Pulmonary artery endothelial cell (primary cell): ENCODE measurements around the gene ARFGAP3. TPM values are rescaled to one million over a fixed set of nuclear protein-coding genes. Genes with fewer than 3 reads are reported as not detected.

ENCODE experiments used
- DNase-seq: peaks from one replicate; pipeline ENCODE4 v3.0.0-alpha.2; 2011; ENCODE audit warnings: low read depth, low spot score
- total RNA-seq: library from RNA; depleted of rRNA; stranded (reverse); fragments of >200 nt; gene quantifications from 2 replicates; pipeline ENCODE4 v1.2.3, GENCODE V29; 2014

ARFGAP3 gene
- total RNA-seq, 1 donor from 2014 or later = 59.6 TPM

DNA sequence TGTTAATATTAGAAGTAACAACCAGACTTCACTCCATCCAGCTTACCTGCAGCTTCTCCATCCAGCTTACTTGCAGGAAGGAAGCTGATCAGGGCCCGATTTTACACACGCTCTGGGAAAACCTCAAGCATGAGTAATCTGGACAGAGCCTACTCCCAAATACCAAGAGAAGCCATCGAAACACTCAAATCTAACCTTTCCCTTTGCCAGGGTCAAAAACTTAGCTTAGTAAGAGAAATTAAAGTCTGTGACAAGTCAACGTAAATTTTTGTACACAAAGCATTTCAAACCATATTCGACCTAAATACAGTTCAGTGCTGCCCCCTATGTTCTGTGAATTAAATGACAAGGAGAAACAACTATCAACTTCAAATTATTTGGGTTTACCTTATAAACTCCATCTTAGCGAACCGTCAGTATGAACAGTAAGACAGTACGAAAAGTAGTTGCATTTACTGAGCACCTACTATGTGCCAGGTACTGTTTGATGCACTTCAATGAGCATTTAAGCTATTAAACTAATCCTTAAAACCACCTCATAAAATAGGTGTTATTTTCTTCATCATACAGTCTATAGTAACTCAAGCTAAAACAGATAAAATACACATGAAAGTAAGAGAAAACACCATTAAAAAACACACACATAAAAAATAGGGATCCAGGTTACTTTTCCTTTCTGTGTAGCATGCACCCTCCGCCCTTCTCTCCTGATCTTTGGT, 36.9 kb downstream of the ARFGAP3 start:
- DNase-seq = no peak

DNA sequence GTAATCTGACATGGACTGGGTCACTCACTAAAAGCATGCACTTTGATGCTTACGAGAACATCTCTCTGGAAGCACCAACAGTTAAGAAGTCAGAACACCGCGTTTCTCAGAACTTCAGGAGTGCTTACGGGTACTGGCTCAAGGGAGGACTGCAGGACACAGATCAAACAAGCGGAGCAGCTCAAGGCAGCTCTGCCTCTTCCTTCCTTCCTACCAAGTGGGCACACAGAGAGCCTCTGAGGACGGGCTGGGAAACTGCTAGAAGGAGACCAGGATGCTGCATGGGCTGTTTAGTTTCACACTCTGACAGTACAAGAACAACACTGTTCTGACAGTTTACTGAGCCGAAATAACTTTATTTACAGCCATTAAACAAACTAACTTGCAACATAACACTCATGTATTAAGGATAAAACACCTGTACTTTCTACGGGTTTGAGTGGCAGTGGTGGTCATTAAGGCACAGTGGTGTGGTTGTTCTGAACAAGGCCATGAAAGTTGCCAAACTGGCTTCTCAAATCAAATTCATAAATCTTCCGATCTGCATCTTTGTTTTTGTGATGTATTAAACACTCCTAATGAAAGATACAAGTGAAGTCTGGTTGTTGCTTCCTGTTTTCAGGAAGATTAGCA, 37.5 kb downstream of the ARFGAP3 start:
- DNase-seq = no peak

DNA sequence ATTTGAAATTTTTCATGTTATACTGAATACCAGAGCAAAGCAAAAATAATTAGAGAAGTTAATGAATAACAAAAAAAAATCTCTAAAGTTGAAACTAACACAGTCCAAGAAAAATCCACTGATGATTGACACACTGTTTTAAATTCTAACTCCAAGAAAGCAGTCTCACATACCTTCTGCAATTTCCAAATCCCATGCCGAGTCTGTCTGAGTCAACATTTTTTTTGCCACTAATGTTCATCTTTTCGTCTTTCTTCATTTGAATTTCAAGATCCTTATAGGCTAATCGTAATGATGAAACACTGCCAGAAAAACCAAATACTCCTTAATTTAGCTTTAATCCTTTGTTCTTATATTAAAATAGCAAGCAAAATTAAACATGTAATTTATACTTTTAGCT, 39.5 kb downstream of the ARFGAP3 start:
- no peak for DNase-seq

DNA sequence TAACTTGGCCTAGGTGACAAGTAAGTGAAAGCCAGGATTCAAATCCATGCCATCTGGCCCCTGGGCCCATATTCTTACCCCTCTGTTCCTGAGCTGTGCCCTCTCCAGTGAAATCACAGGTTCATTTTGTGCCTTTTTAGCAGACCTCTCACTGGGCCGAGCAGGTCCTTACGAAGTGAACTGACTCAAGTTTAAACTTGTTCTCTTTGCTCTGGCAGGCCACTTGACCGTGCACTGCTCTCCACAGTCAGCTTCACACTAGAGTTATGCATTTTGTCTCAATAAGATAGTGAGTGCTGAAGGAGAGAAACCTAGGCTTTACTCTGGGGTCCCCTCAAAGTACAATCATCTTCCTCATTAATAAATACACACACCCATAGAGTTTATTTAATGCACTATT, 40.7 kb downstream of the ARFGAP3 start:
- no peak for DNase-seq

DNA sequence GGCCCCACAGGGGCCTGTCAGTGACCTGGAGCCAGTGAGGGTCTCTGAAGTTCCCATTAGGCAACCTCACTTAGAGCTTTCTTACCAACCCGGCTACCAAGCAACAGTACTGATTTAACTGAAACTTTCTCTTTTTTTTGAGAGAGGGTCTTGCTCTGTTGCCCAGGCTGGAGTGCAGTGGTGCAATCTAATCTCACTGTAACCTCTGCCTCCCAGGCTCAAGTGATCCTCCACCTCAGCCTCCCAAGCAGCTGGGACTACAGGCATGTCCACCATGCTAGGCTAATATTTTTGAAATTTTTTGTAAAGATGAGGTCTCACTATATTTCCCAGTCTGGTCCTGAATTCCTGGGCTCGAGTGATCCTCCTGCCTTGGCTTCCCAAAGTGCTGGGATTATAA, 42.5 kb downstream of the ARFGAP3 start:
- no peak for DNase-seq

DNA sequence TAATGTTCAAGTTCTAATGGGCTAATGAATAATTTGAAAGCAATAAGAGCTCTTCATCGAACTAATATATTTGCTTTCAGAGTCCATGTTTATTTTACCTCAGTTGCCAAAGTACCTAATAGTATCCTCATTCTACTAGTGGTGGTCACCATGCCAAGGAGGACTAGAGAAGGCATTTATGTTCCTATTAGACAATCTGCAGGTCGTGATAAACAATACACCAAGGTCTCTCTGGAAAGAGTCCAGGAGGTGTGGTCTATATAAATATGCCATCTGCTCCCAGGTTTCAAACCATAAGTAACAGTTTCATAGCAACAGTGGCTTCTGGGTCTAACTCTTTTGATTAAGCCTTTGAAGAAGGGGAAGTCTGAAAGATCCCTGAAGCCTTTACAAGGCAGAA, 42.9 kb downstream of the ARFGAP3 start:
- peak; percentile 27 for DNase-seq

DNA sequence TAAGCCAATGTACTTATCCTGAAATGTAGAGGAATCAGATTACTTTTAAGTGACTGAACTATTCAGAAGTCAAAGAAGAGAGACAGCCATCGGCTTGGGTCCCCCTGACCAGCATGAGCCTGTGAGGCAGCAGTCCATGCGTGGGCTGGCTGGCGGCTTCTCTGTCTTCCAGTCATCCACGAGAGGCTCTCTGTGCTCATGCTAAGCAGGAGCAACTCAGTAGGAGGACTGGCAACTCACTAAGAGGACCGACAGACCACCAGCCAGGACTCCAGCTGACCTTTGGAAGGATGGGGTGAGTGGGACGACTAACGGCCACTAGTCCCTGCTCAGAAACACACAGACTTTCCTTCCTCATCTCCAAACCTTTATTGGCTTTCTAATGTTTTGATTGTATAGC, 43.6 kb downstream of the ARFGAP3 start:
- no peak for DNase-seq

DNA sequence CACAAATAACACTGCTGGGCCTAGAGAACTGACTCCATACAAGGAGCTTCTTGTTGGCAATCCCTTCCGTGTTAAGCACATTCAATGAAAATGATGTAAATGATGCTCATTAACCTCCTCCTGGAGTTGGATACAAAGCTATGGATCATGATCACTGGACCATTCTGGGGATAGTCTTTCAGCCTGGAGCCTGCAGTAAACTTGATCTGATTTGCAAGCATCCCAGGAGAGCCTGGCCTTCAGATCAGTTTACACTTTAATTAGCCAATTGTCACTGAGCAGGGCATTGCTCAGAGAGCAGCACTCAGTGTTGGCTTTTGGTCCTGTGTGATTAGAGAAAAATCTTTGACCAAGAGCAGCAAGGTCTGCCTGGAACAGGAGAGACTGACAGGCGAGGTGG, 45.6 kb downstream of the ARFGAP3 start:
- DNase-seq = no peak

DNA sequence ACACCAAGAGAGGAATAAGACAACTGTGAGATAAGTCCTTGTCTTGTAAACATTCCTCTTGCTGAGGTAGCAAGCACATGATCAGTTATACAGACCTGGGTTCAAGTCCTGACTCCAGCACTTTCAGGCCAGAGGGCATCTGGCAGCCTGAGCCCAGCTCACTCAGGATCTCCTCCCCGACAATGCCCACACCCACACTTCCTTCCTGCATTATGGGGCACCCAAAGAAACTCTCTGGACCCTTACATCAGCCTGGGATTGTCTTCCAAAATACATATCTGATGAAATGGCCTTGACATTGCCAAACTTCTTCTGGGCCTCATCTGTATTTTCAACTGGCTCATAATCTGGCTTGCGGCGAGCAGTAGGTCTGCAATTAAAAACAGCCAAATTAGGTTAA, 48.6 kb downstream of the ARFGAP3 start:
- no peak for DNase-seq

DNA sequence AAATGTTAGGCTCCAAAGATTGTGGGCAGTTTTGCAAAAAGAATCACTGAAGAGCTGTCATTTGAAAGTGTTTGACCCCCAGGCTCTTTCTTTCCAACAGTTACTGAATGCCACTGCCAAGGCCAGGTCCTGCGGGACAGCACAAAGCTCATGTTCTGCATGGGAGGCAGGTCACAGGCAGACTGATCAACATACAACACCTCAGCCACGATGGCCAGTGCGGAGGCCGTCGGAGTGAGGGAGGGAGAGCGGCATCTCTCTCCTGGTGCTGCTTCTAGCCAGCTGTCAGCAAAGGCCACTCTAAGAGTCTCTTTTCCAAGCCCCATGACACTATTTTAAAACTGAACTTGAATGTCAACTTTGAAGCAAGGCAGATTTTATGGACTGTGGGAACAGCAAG, 49.9 kb downstream of the ARFGAP3 start:
- no peak for DNase-seq

DNA sequence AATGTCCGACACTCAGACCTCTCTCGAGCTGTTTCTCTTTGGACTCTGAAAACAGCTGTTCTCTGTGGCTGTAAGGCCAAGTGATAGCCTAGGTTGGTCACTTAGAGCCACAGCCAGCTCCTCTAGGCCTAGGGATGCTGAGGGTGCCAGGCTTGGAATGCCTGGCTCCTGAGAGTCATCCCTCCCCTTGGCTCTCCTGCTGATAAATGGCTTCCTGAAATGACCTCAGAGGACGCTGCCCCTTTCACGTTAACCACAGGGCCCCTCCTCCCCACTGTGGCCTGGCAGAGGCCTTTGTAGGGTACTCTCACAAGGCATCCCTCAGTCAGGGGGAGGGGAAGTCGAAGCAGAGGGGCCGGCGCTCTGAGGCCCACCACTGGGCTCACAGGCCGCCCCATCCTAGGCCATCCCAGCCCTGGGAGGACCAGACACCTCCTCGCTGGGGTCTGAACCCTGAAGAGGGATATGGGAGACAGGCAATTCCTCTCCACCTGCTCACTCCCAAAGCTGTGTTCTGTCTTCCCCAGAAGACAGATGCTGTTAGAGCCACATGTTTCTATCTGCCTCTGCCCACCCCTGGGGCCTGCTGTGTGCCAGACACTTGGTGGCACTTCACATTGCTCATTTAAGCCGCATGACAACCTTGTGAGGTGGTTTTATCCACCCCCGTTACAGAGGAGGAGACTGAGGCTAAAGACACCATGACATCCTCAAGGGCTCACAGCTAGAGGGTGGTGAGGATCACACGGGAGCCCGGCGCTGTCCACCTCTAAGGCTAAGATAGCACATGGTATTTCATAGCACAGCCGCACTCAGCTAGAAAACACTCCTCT, 50.9 kb downstream of the ARFGAP3 start:
- no peak for DNase-seq

DNA sequence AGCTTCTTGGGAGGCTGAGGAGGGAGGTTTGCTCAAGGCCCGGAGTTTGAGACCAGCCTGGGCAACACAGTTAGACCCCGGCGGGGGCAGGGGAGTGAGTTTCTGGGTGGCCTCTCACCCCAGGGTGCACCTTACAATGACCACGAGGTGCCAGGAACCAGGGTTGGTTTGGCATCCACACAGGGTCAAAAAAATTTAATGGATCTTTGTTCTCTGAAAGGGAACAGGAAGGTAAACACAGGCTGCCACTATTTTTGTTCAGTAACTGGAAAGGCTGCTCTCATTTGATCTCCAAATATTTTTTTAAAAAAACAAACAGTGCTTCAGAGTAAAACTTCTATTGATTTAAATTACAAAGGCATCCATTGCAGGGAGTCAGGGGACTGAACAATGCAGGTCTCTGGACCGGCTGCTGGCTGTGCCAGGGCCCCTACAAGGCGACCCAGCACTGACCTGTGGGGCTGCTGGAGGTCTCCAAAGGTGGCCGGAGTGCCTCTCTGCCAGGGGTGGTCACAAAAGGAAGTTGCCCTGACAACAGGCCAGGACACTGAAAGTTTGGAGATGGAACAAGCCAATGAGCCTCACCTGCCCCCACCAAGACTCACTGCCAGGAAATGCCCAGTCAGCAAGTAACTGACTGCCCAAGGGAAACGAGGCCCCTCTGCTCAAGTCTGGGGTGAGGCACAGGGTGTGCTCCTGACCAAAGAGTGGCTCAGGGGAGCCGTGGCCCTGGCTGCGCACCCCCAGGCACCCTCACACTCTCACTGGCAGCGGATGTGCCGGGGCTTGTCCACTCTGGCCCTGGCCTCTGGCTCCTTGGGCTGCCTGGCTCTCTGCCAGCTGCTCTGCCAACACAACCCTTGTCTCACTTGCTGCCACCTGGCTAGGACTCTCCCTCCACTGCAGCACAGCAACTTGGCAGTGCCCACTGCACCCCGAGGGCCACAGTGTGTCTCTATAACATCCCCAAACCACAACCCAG, 51.8 kb downstream of the ARFGAP3 start:
- DNase-seq = no peak

DNA sequence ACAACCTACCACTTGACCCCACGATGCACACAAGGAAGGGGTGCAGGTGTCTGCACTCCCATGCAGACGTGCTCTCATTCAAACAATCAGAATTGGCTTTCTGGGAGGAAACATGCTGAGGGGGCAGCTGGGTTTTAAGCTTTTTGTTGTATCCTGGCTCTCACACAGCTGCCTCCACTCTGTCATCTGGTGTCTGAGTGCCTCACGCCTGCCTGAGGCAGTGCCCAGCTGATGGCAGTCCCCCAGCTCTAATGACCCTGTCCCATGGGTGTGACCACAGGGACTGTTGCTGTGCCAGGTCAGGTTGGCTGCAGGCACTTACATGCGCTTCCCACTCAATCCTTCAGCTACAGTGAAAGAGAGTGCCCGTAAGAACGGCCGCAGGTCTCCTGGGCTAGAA, 53.7 kb downstream of the ARFGAP3 start:
- DNase-seq = no peak

DNA sequence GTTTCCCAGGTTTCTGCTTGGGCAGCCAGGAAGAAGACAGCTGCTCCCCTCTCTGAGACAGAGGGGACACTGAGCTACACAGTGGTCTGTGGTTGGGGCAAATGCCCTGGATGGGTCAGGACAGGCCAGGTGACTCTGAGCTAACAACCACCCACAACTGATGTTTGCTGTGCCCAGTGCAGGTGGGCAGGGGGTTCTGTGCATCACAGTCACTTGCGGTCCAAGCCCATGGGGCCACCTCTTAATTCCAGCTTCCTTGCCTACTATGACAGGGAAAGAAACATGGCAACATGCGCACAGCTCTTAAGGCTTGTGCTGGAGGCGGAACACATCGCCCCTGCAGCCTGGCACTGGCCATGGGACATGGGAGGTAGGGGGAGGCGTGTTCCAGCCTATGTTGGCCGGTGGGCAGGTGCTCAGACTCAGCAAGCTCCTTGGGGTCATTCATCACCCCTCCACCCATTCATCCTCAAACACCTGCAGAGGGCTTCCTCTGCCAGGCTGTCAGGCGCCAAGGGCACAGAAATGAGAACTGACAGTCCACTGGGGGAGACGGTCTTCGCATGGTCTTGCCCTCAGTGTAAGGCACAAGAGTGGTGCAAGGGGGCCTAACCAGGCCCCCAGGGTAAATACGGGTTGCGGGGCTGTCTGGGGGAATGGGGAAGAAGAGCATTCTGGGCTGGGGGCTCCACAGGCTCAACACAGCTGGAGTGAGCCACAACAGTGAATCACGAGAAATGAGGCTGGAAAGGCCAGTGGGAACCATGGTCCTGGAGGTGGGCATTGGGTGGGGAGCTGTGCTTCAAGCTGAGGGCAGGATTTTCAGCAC, 55.6 kb downstream of the ARFGAP3 start:
- no peak for DNase-seq

DNA sequence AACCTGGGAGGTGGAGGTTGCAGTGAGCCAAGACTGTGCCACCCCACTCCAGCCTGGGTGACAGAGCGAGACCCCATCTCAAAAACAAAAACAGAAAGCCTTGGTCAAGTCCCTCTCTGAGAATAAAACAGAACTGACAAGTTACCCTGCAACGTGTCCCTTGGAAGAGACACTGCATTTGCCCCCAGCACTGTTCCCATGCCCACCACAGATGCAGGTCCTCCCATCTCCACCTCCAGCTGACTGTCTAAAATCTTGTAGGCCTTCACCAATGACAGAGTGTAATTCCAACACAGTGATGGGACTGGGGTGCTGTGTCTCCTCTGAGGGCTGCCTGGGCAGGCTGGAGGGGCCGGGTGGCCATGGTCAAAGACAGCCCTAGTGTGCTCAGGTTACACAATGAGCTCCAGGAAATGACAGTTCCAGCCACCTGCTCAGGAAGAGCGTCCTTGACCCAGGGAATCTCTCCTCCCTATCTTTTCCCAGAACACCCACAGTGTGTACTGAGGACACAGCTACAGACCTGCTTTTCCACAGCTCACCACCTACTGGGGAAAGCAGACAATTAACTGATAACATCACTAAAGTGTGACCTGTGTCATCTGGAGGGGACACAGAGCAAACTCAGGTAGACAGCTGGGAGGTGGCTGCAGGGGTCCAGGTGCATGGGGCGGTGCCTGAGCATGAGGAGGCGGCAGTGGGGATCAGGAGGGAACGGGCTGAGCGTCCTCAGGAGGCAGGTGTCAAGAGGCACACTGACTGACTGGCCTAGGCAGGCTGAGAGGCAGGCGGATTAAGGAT, 56.4 kb downstream of the ARFGAP3 start:
- no peak for DNase-seq

DNA sequence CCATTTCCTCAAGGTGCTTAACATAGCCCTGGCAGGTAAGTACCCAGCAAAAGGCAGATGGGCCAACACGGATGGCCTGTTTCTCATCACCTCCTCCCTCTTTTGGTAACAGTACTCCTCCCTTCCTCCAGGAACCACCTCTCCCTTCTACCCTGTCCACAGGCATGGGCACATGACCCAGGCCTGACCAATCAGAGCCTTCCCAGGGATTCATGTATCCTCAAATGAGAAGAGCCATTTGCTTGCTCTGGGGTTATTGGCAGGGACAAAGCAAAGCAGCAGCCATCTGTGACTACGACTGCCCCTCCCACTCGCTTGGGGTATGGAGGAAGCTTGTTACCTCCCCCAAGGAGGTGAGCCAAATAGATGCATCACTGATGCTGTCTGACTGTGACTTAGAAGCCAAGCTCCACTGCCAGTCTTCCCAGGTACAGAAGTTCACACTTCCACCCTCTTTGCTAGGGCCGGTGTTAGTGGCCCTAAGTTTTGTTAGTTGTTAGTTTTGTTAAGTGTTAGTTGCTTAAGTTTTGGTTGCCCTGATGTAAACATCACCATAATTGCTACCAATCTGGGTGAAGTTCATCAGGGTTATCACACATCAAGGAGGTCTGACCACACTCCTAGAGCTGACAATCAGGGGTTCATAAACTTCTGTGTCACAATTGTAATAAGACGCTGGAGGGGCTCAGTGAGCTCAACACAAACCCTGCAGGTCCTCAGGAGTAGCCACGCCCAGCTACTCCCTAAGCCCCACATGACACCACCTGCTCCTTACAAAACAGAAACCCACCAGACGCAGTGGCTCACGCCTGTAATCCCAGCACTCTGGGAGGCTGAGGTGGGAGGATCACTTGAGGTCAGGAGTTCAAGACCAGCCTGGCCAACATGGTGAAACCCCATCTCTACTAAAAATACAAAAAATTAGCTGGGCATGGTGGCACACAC, 57.3 kb downstream of the ARFGAP3 start:
- no peak for DNase-seq

DNA sequence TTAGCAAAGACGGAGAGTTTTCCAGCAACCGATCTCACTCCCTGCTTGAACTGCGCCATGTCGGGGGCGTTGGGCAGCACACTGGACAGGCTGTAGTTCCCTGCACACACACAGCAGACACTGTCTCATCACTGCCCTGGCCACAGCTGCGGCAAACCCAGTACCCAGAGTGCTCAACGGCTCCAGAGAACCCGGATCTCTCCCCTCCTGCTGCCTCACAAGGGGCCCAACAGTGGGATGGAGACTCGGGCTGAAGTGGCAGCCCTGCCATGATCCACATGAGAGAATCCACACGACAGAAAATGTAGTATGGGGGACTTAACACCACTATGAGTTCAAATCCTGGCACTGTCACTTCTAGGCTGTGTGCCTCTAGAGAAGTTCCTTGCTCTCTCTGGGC, 58.0 kb downstream of the ARFGAP3 start:
- DNase-seq = no peak

DNA sequence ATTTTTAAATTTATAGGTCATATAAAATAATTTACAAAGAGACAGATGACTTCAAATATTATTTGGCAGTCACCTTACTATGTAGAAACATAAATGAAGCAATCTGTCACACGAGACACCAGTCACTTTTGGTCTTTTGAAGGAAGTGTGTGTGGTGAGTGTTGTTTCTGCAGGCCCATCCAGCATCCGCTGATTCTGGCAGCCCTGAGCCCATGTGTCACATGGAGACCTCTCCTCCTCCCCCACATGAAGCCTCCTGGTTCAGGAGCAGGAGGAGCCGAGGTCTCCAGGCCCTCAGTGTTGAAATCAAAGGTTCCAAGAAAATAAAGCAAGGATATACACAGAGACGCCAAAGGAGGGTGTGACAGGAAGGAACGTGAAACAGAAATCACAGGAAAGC, 60.1 kb downstream of the ARFGAP3 start:
- DNase-seq = no peak
